Parathyroid adenoma (tissue), 2 donors: ENCODE data around the gene C3orf52.

Experiments
- H2AFZ ChIP-seq: fragments of 300-600 bp; sonication (generic); one replicate; pipeline ENCODE4 v1.7.0; 2017; ENCODE audit warnings: antibody characterized with exemption, mild to moderate bottlenecking
- H3K27ac ChIP-seq: fragments of 300-600 bp; sonication (generic); one replicate; pipeline ENCODE4 v1.7.0; 2017
- H3K27me3 ChIP-seq: fragments of 300-600 bp; sonication (generic); one replicate; pipeline ENCODE4 v1.7.0; 2017; ENCODE audit warnings: low read length; ENCODE audit not compliant: control insufficient read depth, insufficient read depth
- H3K36me3 ChIP-seq: fragments of 300-600 bp; sonication (generic); one replicate; pipeline ENCODE4 v1.7.0; 2017; ENCODE audit warnings: low read length; ENCODE audit not compliant: control insufficient read depth, insufficient read depth
- H3K4me1 ChIP-seq: fragments of 300-600 bp; sonication (generic); one replicate; pipeline ENCODE4 v1.7.0; 2017; ENCODE audit warnings: control low read depth
- H3K4me2 ChIP-seq: fragments of 300-600 bp; sonication (generic); one replicate; pipeline ENCODE4 v1.7.0; 2017; ENCODE audit warnings: low read length
- H3K4me3 ChIP-seq: fragments of 300-600 bp; sonication (generic); one replicate; pipeline ENCODE4 v1.7.0; 2017; ENCODE audit warnings: low read depth, low read length
- H3K79me2 ChIP-seq: fragments of 300-600 bp; sonication (generic); one replicate; pipeline ENCODE4 v1.7.0; 2017; ENCODE audit warnings: control low read depth
- H3K9ac ChIP-seq: fragments of 300-600 bp; sonication (generic); one replicate; pipeline ENCODE4 v1.7.0; 2017; ENCODE audit warnings: mild to moderate bottlenecking
- H3K9me3 ChIP-seq: fragments of 300-600 bp; sonication (generic); one replicate; pipeline ENCODE4 v1.7.0; 2017; ENCODE audit warnings: low read length; ENCODE audit not compliant: control insufficient read depth
- TF ChIP-seq, protein P1 (sequence below): fragments of 300-600 bp; sonication (generic); IDR thresholded peaks from one replicate; pipeline ENCODE4 v1.7.0; 2017; ENCODE audit warnings: antibody characterized with exemption, mild to moderate bottlenecking
- donor health status: primary hyperparathyroidism.

The C3orf52 gene

DNA sequence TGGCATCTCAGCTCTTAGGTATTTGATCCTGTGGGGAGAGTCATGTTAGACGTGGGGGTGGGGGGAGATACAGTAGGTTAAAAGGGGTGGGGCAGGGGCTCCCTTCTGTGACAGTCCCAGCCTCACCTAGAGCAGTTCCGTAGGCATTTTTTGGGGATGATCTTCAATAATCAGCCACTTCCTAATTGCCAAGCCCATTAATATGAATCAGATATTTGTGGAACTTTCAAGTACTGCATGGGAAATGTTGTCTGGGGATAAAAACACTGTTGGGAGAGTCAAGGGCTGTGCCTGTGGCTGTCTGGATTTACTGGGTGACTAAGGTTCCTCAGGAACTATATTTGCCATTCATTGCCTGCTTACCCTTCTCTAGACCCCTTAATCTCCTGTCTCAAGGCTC is 9.5 kb downstream of the C3orf52 start:
- H3K9me3 ChIP-seq = no peaks in the 10 kb centered on the region
- H3K79me2 ChIP-seq = no peaks in the 10 kb centered on the region
- no peak overlapping the region for H3K4me3 ChIP-seq
- no peak overlapping the region for H2AFZ ChIP-seq
- H3K4me1 ChIP-seq = no peaks in the 10 kb centered on the region
- TF ChIP-seq, protein P1, sequence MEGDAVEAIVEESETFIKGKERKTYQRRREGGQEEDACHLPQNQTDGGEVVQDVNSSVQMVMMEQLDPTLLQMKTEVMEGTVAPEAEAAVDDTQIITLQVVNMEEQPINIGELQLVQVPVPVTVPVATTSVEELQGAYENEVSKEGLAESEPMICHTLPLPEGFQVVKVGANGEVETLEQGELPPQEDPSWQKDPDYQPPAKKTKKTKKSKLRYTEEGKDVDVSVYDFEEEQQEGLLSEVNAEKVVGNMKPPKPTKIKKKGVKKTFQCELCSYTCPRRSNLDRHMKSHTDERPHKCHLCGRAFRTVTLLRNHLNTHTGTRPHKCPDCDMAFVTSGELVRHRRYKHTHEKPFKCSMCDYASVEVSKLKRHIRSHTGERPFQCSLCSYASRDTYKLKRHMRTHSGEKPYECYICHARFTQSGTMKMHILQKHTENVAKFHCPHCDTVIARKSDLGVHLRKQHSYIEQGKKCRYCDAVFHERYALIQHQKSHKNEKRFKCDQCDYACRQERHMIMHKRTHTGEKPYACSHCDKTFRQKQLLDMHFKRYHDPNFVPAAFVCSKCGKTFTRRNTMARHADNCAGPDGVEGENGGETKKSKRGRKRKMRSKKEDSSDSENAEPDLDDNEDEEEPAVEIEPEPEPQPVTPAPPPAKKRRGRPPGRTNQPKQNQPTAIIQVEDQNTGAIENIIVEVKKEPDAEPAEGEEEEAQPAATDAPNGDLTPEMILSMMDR = no peak
- no peaks in the 10 kb centered on the region for H3K36me3 ChIP-seq
- H3K27ac ChIP-seq = no peak overlapping the region
- H3K4me2 ChIP-seq = no peak overlapping the region
- H3K27me3 ChIP-seq = no peaks in the 10 kb centered on the region
- no peak overlapping the region for H3K9ac ChIP-seq

DNA sequence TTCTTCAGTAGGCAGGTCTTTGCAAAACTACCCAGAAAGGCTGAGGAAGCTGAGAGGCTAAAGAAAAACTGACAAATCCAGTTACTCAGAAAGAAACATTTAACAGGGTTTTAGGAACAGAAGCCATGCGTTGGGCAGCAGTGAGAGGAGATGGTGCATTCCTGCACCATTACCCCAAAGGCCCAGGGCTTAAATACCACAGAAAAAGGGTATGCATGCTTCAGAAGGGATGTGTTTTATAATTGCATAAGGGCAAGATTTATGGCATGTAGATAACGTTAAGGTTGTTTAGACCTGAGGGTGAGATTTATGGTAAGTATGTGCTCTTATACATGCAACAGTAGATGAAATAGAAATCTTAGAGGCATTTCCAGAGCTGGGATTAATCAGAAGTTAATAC is 10.0 kb downstream of the C3orf52 start:
- H3K4me1 ChIP-seq = no peaks in the 10 kb centered on the region
- no peak overlapping the region for H3K9ac ChIP-seq
- no peak overlapping the region for H2AFZ ChIP-seq
- no peaks in the 10 kb centered on the region for H3K9me3 ChIP-seq
- no peaks in the 10 kb centered on the region for H3K79me2 ChIP-seq
- H3K27ac ChIP-seq = no peak overlapping the region
- H3K4me3 ChIP-seq = no peak overlapping the region
- H3K4me2 ChIP-seq = no peak overlapping the region
- no peaks in the 10 kb centered on the region for H3K36me3 ChIP-seq
- no peaks in the 10 kb centered on the region for H3K27me3 ChIP-seq
- TF ChIP-seq, protein P1 = no peak

DNA sequence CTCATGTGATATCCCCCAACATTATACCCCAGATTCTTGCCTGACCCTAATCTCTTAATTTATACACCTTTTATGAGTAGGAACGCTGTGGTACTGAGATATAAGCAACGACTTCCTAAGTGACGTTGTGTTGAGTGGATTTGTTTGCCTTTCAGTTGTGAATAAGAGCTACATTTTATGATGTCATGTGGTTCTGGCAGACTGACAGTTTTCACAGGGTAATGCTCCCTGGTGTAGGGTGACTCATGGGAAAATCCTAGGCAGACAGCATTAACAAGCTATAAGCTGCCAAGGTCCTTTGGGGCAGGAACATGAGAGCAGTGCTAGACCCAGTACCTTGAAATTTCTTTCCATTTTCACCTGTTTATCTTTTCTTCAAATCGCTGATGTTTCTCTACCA is 11.2 kb downstream of the C3orf52 start:
- no peaks in the 10 kb centered on the region for H3K36me3 ChIP-seq
- H3K79me2 ChIP-seq = no peaks in the 10 kb centered on the region
- no peak overlapping the region for H3K4me3 ChIP-seq
- no peak overlapping the region for H2AFZ ChIP-seq
- TF ChIP-seq, protein P1 = no peak
- no peaks in the 10 kb centered on the region for H3K9me3 ChIP-seq
- H3K9ac ChIP-seq = no peak overlapping the region
- no peaks in the 10 kb centered on the region for H3K4me1 ChIP-seq
- H3K27ac ChIP-seq = no peak overlapping the region
- no peak overlapping the region for H3K4me2 ChIP-seq
- no peaks in the 10 kb centered on the region for H3K27me3 ChIP-seq

DNA sequence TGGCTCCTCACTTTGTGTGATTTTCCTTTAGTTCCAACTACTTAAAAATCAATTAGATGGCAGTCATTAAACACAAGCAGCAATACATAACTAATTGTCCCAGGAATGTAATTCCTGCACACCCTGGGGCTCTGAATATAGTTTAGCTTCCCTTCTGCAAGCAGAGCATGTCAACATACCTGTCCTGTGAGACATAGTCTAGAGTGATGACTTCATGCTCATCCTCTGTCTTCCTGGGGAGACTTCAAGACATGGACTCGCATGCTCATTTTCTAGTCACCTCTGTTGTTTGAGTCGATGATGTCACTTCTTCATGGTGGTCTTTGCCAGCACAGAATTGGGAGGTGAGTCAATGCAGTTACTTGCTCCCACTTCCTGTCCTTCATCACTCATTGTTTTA is 15.7 kb downstream of the C3orf52 start:
- H3K36me3 ChIP-seq = no peaks in the 10 kb centered on the region
- no peak overlapping the region for H2AFZ ChIP-seq
- no peaks in the 10 kb centered on the region for H3K79me2 ChIP-seq
- no peak overlapping the region for H3K4me2 ChIP-seq
- TF ChIP-seq, protein P1 = no peak
- H3K27ac ChIP-seq = no peak overlapping the region
- H3K9me3 ChIP-seq = no peaks in the 10 kb centered on the region
- no peak overlapping the region for H3K9ac ChIP-seq
- H3K27me3 ChIP-seq = no peaks in the 10 kb centered on the region
- H3K4me3 ChIP-seq = no peak overlapping the region
- no peaks in the 10 kb centered on the region for H3K4me1 ChIP-seq

DNA sequence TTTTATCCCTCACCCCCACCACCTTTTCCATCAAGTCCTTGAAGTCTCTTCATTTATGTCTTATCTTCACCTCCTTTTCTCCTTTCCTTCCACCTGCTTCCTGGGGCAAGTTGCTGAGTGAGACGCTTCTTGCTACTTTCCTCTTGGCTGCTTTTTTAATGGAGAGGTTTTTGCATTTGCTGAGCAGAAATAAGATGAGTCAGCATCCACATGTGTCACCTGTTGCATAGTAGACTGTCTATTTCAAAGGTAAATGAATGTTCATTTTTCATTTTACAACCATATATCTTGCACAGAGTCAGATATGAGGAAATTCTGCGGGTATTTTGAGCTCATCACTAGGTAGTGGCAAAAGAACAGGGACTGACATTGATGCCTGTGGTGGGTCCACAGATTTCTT is 18.6 kb downstream of the C3orf52 start:
- no peaks in the 10 kb centered on the region for H3K9me3 ChIP-seq
- H3K4me2 ChIP-seq = no peak overlapping the region
- no peaks in the 10 kb centered on the region for H3K36me3 ChIP-seq
- H2AFZ ChIP-seq = no peak overlapping the region
- no peaks in the 10 kb centered on the region for H3K79me2 ChIP-seq
- no peaks in the 10 kb centered on the region for H3K27me3 ChIP-seq
- H3K9ac ChIP-seq = no peak overlapping the region
- H3K27ac ChIP-seq = no peak overlapping the region
- H3K4me1 ChIP-seq = no peaks in the 10 kb centered on the region
- TF ChIP-seq, protein P1 = no peak
- no peak overlapping the region for H3K4me3 ChIP-seq
